Neural crest cell (in vitro differentiated cells): ENCODE results near the gene CALY. TPM values are rescaled to one million over a fixed set of nuclear protein-coding genes. Genes with fewer than 3 reads are reported as not detected.

Experiments
- DNase-seq: peaks from one replicate; pipeline ENCODE4 v3.0.0; 2021; ENCODE audit warnings: low read depth, mixed read lengths, low spot score
- H3K27ac Mint-ChIP-seq: one replicate; pipeline ENCODE4 v1.8.0; 2021; ENCODE audit warnings: mild to moderate bottlenecking, mixed read lengths; ENCODE audit not compliant: unreplicated experiment
- H3K27me3 Mint-ChIP-seq: 2 replicates; pipeline ENCODE4 v1.8.0; 2021; ENCODE audit warnings: low read depth, mild to moderate bottlenecking, mixed read lengths
- H3K36me3 Mint-ChIP-seq: 2 replicates; pipeline ENCODE4 v1.8.0; 2021; ENCODE audit warnings: low read depth, mild to moderate bottlenecking, mixed read lengths
- H3K4me1 Mint-ChIP-seq: 2 replicates; pipeline ENCODE4 v1.8.0; 2021; ENCODE audit warnings: mixed read lengths
- H3K4me3 Mint-ChIP-seq: one replicate; pipeline ENCODE4 v1.8.0; 2021; ENCODE audit warnings: mild to moderate bottlenecking, mixed read lengths
- H3K9me3 Mint-ChIP-seq: 2 replicates; pipeline ENCODE4 v1.8.0; 2021; ENCODE audit warnings: mixed read lengths
- total RNA-seq: library from RNA; stranded (reverse); gene quantifications from 2 replicates; pipeline ENCODE4 v1.2.1, GENCODE V29; 2021
- TF ChIP-seq, protein P1 (sequence below): fragments of 200-600 bp; sonication (generic); conservative IDR thresholded peaks from 2 replicates; pipeline ENCODE4 v1.5.0; 2021; ENCODE audit warnings: antibody characterized with exemption, mild to moderate bottlenecking

Gene CALY
- total RNA-seq, 1 donor from 2014 or later, result 0.89 TPM

GRCh38 chr10:133287832-133288500 lies 48.7 kb downstream of the CALY start:
- Mint-ChIP-seq H3K9me3 (no peaks in the 10 kb centered on the region), H3K36me3 (peaks cover 5% of the 10 kb centered on the region), H3K27me3 (no peaks in the 10 kb centered on the region), H3K27ac (no peak overlapping the region), H3K4me1 (no peaks in the 10 kb centered on the region), H3K4me3 (no peak overlapping the region)
- no peak for DNase-seq
- TF ChIP-seq, protein P1, sequence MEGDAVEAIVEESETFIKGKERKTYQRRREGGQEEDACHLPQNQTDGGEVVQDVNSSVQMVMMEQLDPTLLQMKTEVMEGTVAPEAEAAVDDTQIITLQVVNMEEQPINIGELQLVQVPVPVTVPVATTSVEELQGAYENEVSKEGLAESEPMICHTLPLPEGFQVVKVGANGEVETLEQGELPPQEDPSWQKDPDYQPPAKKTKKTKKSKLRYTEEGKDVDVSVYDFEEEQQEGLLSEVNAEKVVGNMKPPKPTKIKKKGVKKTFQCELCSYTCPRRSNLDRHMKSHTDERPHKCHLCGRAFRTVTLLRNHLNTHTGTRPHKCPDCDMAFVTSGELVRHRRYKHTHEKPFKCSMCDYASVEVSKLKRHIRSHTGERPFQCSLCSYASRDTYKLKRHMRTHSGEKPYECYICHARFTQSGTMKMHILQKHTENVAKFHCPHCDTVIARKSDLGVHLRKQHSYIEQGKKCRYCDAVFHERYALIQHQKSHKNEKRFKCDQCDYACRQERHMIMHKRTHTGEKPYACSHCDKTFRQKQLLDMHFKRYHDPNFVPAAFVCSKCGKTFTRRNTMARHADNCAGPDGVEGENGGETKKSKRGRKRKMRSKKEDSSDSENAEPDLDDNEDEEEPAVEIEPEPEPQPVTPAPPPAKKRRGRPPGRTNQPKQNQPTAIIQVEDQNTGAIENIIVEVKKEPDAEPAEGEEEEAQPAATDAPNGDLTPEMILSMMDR, result no peak

- TF ChIP-seq, protein P1, result no peak
- H3K27ac Mint-ChIP-seq, result no peak overlapping the region
- no peaks in the 10 kb centered on the region for H3K4me1 Mint-ChIP-seq
- no peak overlapping the region for H3K4me3 Mint-ChIP-seq
- H3K36me3 Mint-ChIP-seq, result peaks cover 5% of the 10 kb centered on the region
- H3K9me3 Mint-ChIP-seq, result no peaks in the 10 kb centered on the region
- DNase-seq, result no peak
- H3K27me3 Mint-ChIP-seq, result no peaks in the 10 kb centered on the region
Measured at GRCh38 chr10:133286366-133286765, 50.3 kb downstream of the CALY start.

- H3K9me3 Mint-ChIP-seq, result no peaks in the 10 kb centered on the region
- TF ChIP-seq, protein P1, result no peak
- H3K4me1 Mint-ChIP-seq, result no peaks in the 10 kb centered on the region
- H3K27me3 Mint-ChIP-seq, result no peaks in the 10 kb centered on the region
- no peak overlapping the region for H3K4me3 Mint-ChIP-seq
- no peak overlapping the region for H3K27ac Mint-ChIP-seq
- peaks cover 5% of the 10 kb centered on the region for H3K36me3 Mint-ChIP-seq
- DNase-seq, result no peak
Measured at GRCh38 chr10:133285217-133285616, 51.5 kb downstream of the CALY start.

- no peaks in the 10 kb centered on the region for H3K9me3 Mint-ChIP-seq
- H3K4me3 Mint-ChIP-seq, result no peak overlapping the region
- peaks cover 5% of the 10 kb centered on the region for H3K36me3 Mint-ChIP-seq
- no peaks in the 10 kb centered on the region for H3K4me1 Mint-ChIP-seq
- no peak overlapping the region for H3K27ac Mint-ChIP-seq
- DNase-seq, result no peak
- no peaks in the 10 kb centered on the region for H3K27me3 Mint-ChIP-seq
- TF ChIP-seq, protein P1, result no peak
Measured at GRCh38 chr10:133283931-133284330, 52.8 kb downstream of the CALY start.

- Mint-ChIP-seq H3K4me1 (no peaks in the 10 kb centered on the region), H3K27ac (no peak overlapping the region)
Measured at GRCh38 chr10:133282846-133283390, 53.8 kb downstream of the CALY start.

More at GRCh38 chr10:133282846-133283390, 53.8 kb downstream of the CALY start:
- Mint-ChIP-seq H3K9me3 (no peaks in the 10 kb centered on the region), H3K4me3 (no peak overlapping the region), H3K27me3 (peaks cover under 1% of the 10 kb centered on the region), H3K36me3 (peaks cover 3% of the 10 kb centered on the region)
- DNase-seq, result no peak
- TF ChIP-seq, protein P1, result no peak
